ENCODE data around the gene FIGN.

DNA sequence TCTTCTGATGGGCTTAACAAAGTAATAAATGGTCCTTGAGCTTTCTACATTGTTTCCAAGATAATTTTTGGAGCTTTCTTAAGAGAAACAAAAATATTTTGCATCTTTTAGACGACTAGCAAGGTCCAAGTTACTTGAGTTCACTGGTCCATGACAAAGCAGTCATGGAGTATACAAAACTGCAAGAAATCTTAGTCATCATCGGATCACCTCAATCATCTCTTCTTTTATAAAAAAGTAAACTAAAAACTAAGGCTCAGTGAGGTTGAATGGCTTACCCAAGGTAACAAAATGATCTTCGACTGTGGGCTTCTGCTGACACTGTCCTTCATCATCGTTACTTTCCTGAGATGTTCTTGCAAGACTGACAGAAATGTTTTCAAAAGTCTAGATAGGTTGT, 11.9 kb downstream of the FIGN start:
- TF ChIP-seq, protein P1, sequence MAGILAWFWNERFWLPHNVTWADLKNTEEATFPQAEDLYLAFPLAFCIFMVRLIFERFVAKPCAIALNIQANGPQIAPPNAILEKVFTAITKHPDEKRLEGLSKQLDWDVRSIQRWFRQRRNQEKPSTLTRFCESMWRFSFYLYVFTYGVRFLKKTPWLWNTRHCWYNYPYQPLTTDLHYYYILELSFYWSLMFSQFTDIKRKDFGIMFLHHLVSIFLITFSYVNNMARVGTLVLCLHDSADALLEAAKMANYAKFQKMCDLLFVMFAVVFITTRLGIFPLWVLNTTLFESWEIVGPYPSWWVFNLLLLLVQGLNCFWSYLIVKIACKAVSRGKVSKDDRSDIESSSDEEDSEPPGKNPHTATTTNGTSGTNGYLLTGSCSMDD (CRISPR knock-in tag; IDR thresholded peaks at IDR 0.05) = no peak
- TF ChIP-seq ZMYM4 (CRISPR knock-in tag; IDR thresholded peaks at IDR 0.05) (no peak), ZNF891 (CRISPR knock-in tag; IDR thresholded peaks at IDR 0.05) (no peak), ZNF251 (CRISPR knock-in tag; IDR thresholded peaks at IDR 0.05) (no peak)

Data from HepG2 (cell line).